ENCODE results near the gene MPRIP.

- TF ChIP-seq CTCF (IDR thresholded peaks at IDR 0.05), result no peak
- no peak for TF ChIP-seq POLR2A (IDR thresholded peaks at IDR 0.05)
These were observed 147.3 kb downstream of the MPRIP start for GRCh38 chr17:17189559-17189958.
